WTC11 (cell line): Measurements from ENCODE around the gene PHB1. TPM values are rescaled to one million over a fixed set of nuclear protein-coding genes. Genes with fewer than 3 reads are reported as not detected.

Experiments
- ATAC-seq: fragments of 200-7000 bp; cut with Tn5 transposase; 2 replicates; pipeline ENCODE4 v1.10.0; 2021; ENCODE audit warnings: mild to moderate bottlenecking, moderate library complexity
- CTCF ChIA-PET: fragments of 300-600 bp; sonication (Branson Sonifier 250); formaldehyde crosslinking; loops from one replicate; lab custom pipeline; 2021; ENCODE audit warnings: antibody characterized with exemption; lab: Charles Lee
- POLR2A ChIA-PET: fragments of 350-600 bp; sonication (Branson Sonifier 250); formaldehyde crosslinking; loops from one replicate; lab custom pipeline; 2021; ENCODE audit warnings: antibody characterized with exemption; lab: Charles Lee
- DNase-seq: peaks from one replicate; pipeline ENCODE4 v3.0.0; 2021; ENCODE audit warnings: low spot score
- H3K27ac Mint-ChIP-seq: 2 replicates; pipeline ENCODE4 v1.8.0; 2021; ENCODE audit warnings: mixed read lengths
- H3K27me3 Mint-ChIP-seq: 2 replicates; pipeline ENCODE4 v1.8.0; 2021; ENCODE audit warnings: low read depth, mild to moderate bottlenecking, moderate library complexity, mixed read lengths
- H3K36me3 Mint-ChIP-seq: 2 replicates; pipeline ENCODE4 v1.8.0; 2021; ENCODE audit warnings: mixed read lengths
- H3K4me1 Mint-ChIP-seq: 2 replicates; pipeline ENCODE4 v1.8.0; 2022; ENCODE audit warnings: mixed read lengths
- H3K4me3 Mint-ChIP-seq: 2 replicates; pipeline ENCODE4 v1.8.0; 2021; ENCODE audit warnings: mild to moderate bottlenecking, moderate library complexity, mixed read lengths
- H3K9me3 Mint-ChIP-seq: 2 replicates; pipeline ENCODE4 v1.8.0; 2021; ENCODE audit warnings: mixed read lengths
- ATF2 ChIP-seq: sonication (generic); formaldehyde crosslinking; IDR thresholded peaks from 2 replicates; pipeline ENCODE4 v1.8.1; 2022; ENCODE audit warnings: low read depth, missing genetic modification reagents, borderline replicate concordance
- ATF6 ChIP-seq: sonication (generic); formaldehyde crosslinking; IDR thresholded peaks from 2 replicates; pipeline ENCODE4 v1.8.1; 2023; ENCODE audit warnings: mild to moderate bottlenecking, missing genetic modification reagents
- CDX4 ChIP-seq: fragments of 250-450 bp; sonication (Bioruptor Pico); IDR thresholded peaks from 2 replicates; pipeline ENCODE4 v1.9.0; 2021; ENCODE audit warnings: moderate library complexity, mild to moderate bottlenecking, inconsistent platforms, borderline replicate concordance
- CREM ChIP-seq: sonication (generic); formaldehyde crosslinking; IDR thresholded peaks from 2 replicates; pipeline ENCODE4 v1.8.1; 2022; ENCODE audit warnings: mild to moderate bottlenecking, missing genetic modification reagents, moderate library complexity
- CTCF ChIP-seq: fragments of 200-600 bp; IDR thresholded peaks from 2 replicates; pipeline ENCODE4 v1.8.0; 2022; ENCODE audit warnings: antibody characterized with exemption
- E2F1 ChIP-seq: sonication (generic); formaldehyde crosslinking; IDR thresholded peaks from 2 replicates; pipeline ENCODE4 v1.8.0; 2022; ENCODE audit warnings: mild to moderate bottlenecking, missing genetic modification reagents
- ELF4 ChIP-seq: sonication (generic); formaldehyde crosslinking; IDR thresholded peaks from 2 replicates; pipeline ENCODE4 v1.8.1; 2022; ENCODE audit warnings: low read depth, mild to moderate bottlenecking, moderate library complexity, missing genetic modification reagents
- ETV6 ChIP-seq: sonication (generic); formaldehyde crosslinking; IDR thresholded peaks from 2 replicates; pipeline ENCODE4 v1.8.1; 2022; ENCODE audit warnings: mild to moderate bottlenecking, missing genetic modification reagents
- FOXK1 ChIP-seq: sonication (generic); formaldehyde crosslinking; IDR thresholded peaks from 2 replicates; pipeline ENCODE4 v1.8.0; 2022; ENCODE audit warnings: mild to moderate bottlenecking, moderate library complexity, missing genetic modification reagents
- GABPB1 ChIP-seq: sonication (generic); formaldehyde crosslinking; IDR thresholded peaks from 2 replicates; pipeline ENCODE4 v1.8.1; 2023; ENCODE audit warnings: mild to moderate bottlenecking, missing genetic modification reagents
- JAZF1 ChIP-seq: fragments of 250-450 bp; sonication (Bioruptor Pico); IDR thresholded peaks from 2 replicates; pipeline ENCODE4 v1.9.0; 2021; ENCODE audit warnings: moderate library complexity, mild to moderate bottlenecking, inconsistent platforms
- KAT7 ChIP-seq: sonication (generic); formaldehyde crosslinking; IDR thresholded peaks from 2 replicates; pipeline ENCODE4 v1.8.1; 2023; ENCODE audit warnings: missing genetic modification reagents, mild to moderate bottlenecking, borderline replicate concordance
- MLX ChIP-seq: sonication (generic); formaldehyde crosslinking; IDR thresholded peaks from 2 replicates; pipeline ENCODE4 v1.8.1; 2023; ENCODE audit warnings: mild to moderate bottlenecking, missing genetic modification reagents, moderate library complexity
- MYBL2 ChIP-seq: sonication (generic); formaldehyde crosslinking; IDR thresholded peaks from 2 replicates; pipeline ENCODE4 v1.8.1; 2023; ENCODE audit warnings: mild to moderate bottlenecking, moderate library complexity, missing genetic modification reagents
- NFYB ChIP-seq: sonication (generic); formaldehyde crosslinking; conservative IDR thresholded peaks from 2 replicates; pipeline ENCODE4 v1.8.0; 2022; ENCODE audit warnings: low read depth, missing genetic modification reagents
- NR2C2 ChIP-seq: sonication (generic); formaldehyde crosslinking; IDR thresholded peaks from 2 replicates; pipeline ENCODE4 v1.8.0; 2022; ENCODE audit warnings: mild to moderate bottlenecking, missing genetic modification reagents
- NR3C1 ChIP-seq: sonication (generic); formaldehyde crosslinking; conservative IDR thresholded peaks from 2 replicates; pipeline ENCODE4 v1.8.1; 2023; ENCODE audit warnings: low read depth, mild to moderate bottlenecking, missing genetic modification reagents
- SMAD3 ChIP-seq: sonication (generic); formaldehyde crosslinking; IDR thresholded peaks from 2 replicates; pipeline ENCODE4 v1.8.0; 2022; ENCODE audit warnings: missing genetic modification reagents, mild to moderate bottlenecking, borderline replicate concordance
- TCF7 ChIP-seq: sonication (generic); formaldehyde crosslinking; IDR thresholded peaks from 2 replicates; pipeline ENCODE4 v1.8.0; 2022; ENCODE audit warnings: mild to moderate bottlenecking, low read depth, missing genetic modification reagents, moderate library complexity
- TP53 ChIP-seq: sonication (generic); formaldehyde crosslinking; IDR thresholded peaks from 2 replicates; pipeline ENCODE4 v1.8.1; 2023; ENCODE audit warnings: mild to moderate bottlenecking, missing genetic modification reagents
- ZBTB43 ChIP-seq: sonication (generic); formaldehyde crosslinking; IDR thresholded peaks from 2 replicates; pipeline ENCODE4 v1.8.1; 2023; ENCODE audit warnings: mild to moderate bottlenecking, missing genetic modification reagents
- ZNF232 ChIP-seq: sonication (generic); formaldehyde crosslinking; IDR thresholded peaks from 2 replicates; pipeline ENCODE4 v1.8.0; 2022; ENCODE audit warnings: mild to moderate bottlenecking, missing genetic modification reagents
- ZNF263 ChIP-seq: sonication (generic); formaldehyde crosslinking; IDR thresholded peaks from 2 replicates; pipeline ENCODE4 v1.8.1; 2022; ENCODE audit warnings: low read depth, mild to moderate bottlenecking, moderate library complexity, missing genetic modification reagents
- total RNA-seq: library from RNA; stranded (reverse); gene quantifications from 3 replicates; pipeline ENCODE4 v1.2.3, GENCODE V29; 2021

PHB1 gene
- total RNA-seq, 1 experiment from 2014 or later: 375 TPM

GRCh38 chr17:49459401-49459984 lies 44.8 kb upstream of the PHB1 start:
- no peak overlapping the region for H3K27ac Mint-ChIP-seq
- peak; percentile 79 for ATAC-seq
- ChIA-PET CTCF (interaction anchor here (0.8 to 3.1 kb wide), 8 partner anchors 10 to 304 kb away, joined by 3 to 25 read pairs (median 4); partner anchors contain the start of gene FAM117A), POLR2A (interaction anchor here (0.8 kb wide), 1 partner anchor 11 kb away, joined by 3 read pairs; no protein-coding TSS in a partner anchor)
- H3K4me1 Mint-ChIP-seq: peaks cover 31% of the 10 kb centered on the region
- TF ChIP-seq SMAD3 (no peak), NFYB (CRISPR knock-in tag) (no peak), CTCF (no peak), MLX (no peak), ZNF232 (CRISPR knock-in tag) (no peak), ATF2 (CRISPR knock-in tag) (no peak), JAZF1 (CRISPR knock-in tag) (no peak), CDX4 (CRISPR knock-in tag) (no peak), ATF6 (no peak), TP53 (CRISPR knock-in tag) (no peak), ETV6 (CRISPR knock-in tag) (no peak), MYBL2 (CRISPR knock-in tag) (no peak), ZBTB43 (no peak), ZNF263 (no peak; the same call in 1 of the 2 replicates), KAT7 (no peak)
- peak; percentile 37 for DNase-seq
- H3K36me3 Mint-ChIP-seq: no peaks in the 10 kb centered on the region
- H3K27me3 Mint-ChIP-seq: peaks cover 4% of the 10 kb centered on the region; the same call in 1 of the 2 replicates
- H3K4me3 Mint-ChIP-seq: no peak overlapping the region
- peaks cover 11% of the 10 kb centered on the region for H3K9me3 Mint-ChIP-seq

GRCh38 chr17:49457564-49458535 lies 43.2 kb upstream of the PHB1 start:
- CTCF ChIA-PET: interaction anchor here (0.7 to 3.1 kb wide), 7 partner anchors 12 to 306 kb away, joined by 3 to 25 read pairs (median 4); partner anchors contain the start of gene FAM117A
- ATAC-seq (no peak), DNase-seq (no peak)
- Mint-ChIP-seq H3K4me3 (no peak overlapping the region), H3K4me1 (peaks cover 31% of the 10 kb centered on the region), H3K36me3 (no peaks in the 10 kb centered on the region), H3K27me3 (no peaks in the 10 kb centered on the region; the same call in 1 of the 2 replicates), H3K9me3 (no peaks in the 10 kb centered on the region), H3K27ac (no peak overlapping the region)
- POLR2A ChIA-PET: no interaction called here
- no peak for TF ChIP-seq CREM (CRISPR knock-in tag)
- no peak for TF ChIP-seq FOXK1 (CRISPR knock-in tag)
- TF ChIP-seq NR3C1: no peak
- TF ChIP-seq ATF2 (CRISPR knock-in tag): no peak
- no peak for TF ChIP-seq NR2C2
- no peak for TF ChIP-seq GABPB1 (CRISPR knock-in tag)
- no peak for TF ChIP-seq E2F1 (CRISPR knock-in tag)
- TF ChIP-seq TCF7: no peak
- TF ChIP-seq ELF4 (CRISPR knock-in tag): no peak
